Common myeloid progenitor, CD34-positive (primary cell): ENCODE results near the gene CLHC1.
A peak's percentile ranks its signal among the peaks of the same experiment; 100 is the strongest.

Experiments used
- CTCF ChIA-PET: fragments of 350-600 bp; sonication (Branson Sonifier 250); formaldehyde crosslinking; loops from one replicate; lab custom pipeline; 2021; ENCODE audit warnings: antibody characterized with exemption; lab: Charles Lee
- POLR2A ChIA-PET: fragments of 350-600 bp; sonication (Branson Sonifier 250); formaldehyde crosslinking; loops from one replicate; lab custom pipeline; 2021; ENCODE audit warnings: antibody characterized with exemption; lab: Charles Lee
- DNase-seq, 3 donors: peaks; one replicate each; pipeline versions ENCODE4 v3.0.0 to v3.0.0-alpha.2; 2013
- H3K27ac ChIP-seq, 2 experiments: 1 replicate in 1 of 2; 2 replicates in 1 of 2; pipeline ENCODE4 v1.7.0; 2013; ENCODE audit warnings: inconsistent platforms in 2 of 2, low read length in 2 of 2, mild to moderate bottlenecking in 2 of 2, low read depth in 1 of 2, moderate library complexity in 1 of 2; ENCODE audit not compliant: severe bottlenecking in 2 of 2, insufficient read depth in 1 of 2, poor library complexity in 1 of 2
- H3K27me3 ChIP-seq, 5 experiments: replicated peaks in 2 of 5; 1 replicate in 3 of 5; 2 replicates in 2 of 5; pipeline versions ENCODE4 v1.6.1 to v1.7.0; 2013; ENCODE audit warnings: low read length in 4 of 5, mild to moderate bottlenecking in 2 of 5, moderate library complexity in 2 of 5, inconsistent platforms in 1 of 5; ENCODE audit not compliant: insufficient read depth in 5 of 5, control insufficient read depth in 4 of 5
- H3K36me3 ChIP-seq, 4 experiments: 1 replicate in 2 of 4; 2 replicates in 2 of 4; pipeline versions ENCODE4 v1.6.1 to v1.7.0; 2013; ENCODE audit warnings: low read length in 3 of 4, control low read depth in 1 of 4, mild to moderate bottlenecking in 1 of 4; ENCODE audit not compliant: control insufficient read depth in 4 of 4, insufficient read depth in 4 of 4
- H3K4me1 ChIP-seq, 4 experiments: 1 replicate in 3 of 4; 2 replicates in 1 of 4; pipeline versions ENCODE4 v1.6.1 to v1.7.1; 2013; ENCODE audit warnings: low read length in 3 of 4, mild to moderate bottlenecking in 3 of 4, control low read depth in 1 of 4, inconsistent platforms in 1 of 4, moderate library complexity in 1 of 4; ENCODE audit not compliant: control insufficient read depth in 4 of 4, insufficient read depth in 4 of 4; ENCODE audit errors: control extremely low read depth in 1 of 4
- H3K4me3 ChIP-seq, 7 experiments: 1 replicate in 4 of 7; 2 replicates in 3 of 7; pipeline versions ENCODE4 v1.5.1 to v1.7.0; 2013; ENCODE audit warnings: mild to moderate bottlenecking in 7 of 7, low read length in 6 of 7, moderate library complexity in 6 of 7, inconsistent platforms in 2 of 7, low read depth in 2 of 7, control low read depth in 1 of 7; ENCODE audit not compliant: insufficient read depth in 4 of 7, control insufficient read depth in 1 of 7; ENCODE audit errors: extremely low read depth in 1 of 7
- H3K9me3 ChIP-seq, 5 experiments: 1 replicate in 4 of 5; 2 replicates in 1 of 5; pipeline versions ENCODE4 v1.6.1 to v1.7.1; 2013; ENCODE audit warnings: low read length in 4 of 5, mild to moderate bottlenecking in 2 of 5, inconsistent platforms in 1 of 5, low read depth in 1 of 5, moderate library complexity in 1 of 5; ENCODE audit not compliant: control insufficient read depth in 4 of 5, insufficient read depth in 2 of 5; ENCODE audit errors: control extremely low read depth in 1 of 5
- WGBS: methylation state at CpG from one replicate; pipeline ENCODE4 v1.1.5; 2013; ENCODE audit not compliant: insufficient coverage; 5-methylcytosine and 5-hydroxymethylcytosine counted together

Gene CLHC1

DNA sequence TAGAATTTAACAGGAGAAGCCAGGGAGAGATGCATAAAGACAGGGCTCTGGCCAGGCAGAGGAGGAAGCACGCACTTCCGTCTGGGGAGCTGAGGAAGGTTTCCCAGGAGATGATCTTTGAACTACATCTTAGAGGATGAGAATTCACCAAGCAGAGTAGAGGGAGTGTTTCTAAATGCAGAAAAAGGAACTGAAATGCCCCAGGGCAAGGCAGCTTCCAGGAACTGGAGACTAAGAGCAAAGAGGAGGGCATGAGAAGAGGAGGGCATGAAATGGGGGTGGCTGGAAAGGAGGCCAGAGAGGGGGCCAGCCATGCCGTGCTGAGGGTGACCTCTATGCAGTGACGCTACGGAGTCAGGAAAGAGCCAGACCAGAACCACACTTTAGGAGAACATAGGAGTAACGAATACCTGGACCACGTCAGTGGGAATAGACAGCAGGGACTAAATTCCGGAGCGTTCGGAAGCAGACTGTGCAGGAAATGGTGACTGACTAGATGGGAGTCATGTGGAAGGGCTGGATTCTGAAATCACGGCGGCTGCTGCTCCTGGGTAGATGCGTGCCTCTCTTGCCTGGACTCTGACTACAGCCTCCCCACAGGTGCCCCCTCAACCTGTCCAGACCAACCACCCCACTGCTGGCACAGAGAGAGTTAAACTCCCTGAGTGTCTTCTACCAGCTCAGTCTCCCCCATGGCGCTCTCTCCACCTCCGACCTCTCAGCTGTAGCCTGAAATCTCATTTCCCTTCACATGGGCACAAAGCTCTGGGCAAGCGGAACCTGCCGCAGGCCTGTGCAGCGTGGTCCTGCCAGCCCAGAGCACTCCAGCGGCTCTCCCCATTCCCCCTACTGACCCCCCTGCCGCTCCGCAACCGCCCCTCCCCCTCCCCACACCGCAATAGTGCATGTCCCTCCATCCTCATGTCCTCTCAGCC, 94.8 kb downstream of the CLHC1 start:
- peaks cover 26 to 69% (median 48%) of the 10 kb centered on the region in 4 experiments for H3K4me1 ChIP-seq
- H3K9me3 ChIP-seq = no peaks in the 10 kb centered on the region
- no peaks in the 10 kb centered on the region for H3K36me3 ChIP-seq
- H3K4me3 ChIP-seq = no peak overlapping the region
- ChIA-PET CTCF (interaction anchor here (0.6 to 3.0 kb wide), 12 partner anchors 10 to 138 kb away, joined by 3 to 10 read pairs (median 3); no protein-coding TSS in a partner anchor), POLR2A (no interaction called here)
- no peaks in the 10 kb centered on the region for H3K27me3 ChIP-seq
- H3K27ac ChIP-seq = peak overlapping the region in 1 of 2 experiments; percentile 41
- WGBS = 79% methylated on average over 16 of the region's 23 CpGs
- no peak for DNase-seq

DNA sequence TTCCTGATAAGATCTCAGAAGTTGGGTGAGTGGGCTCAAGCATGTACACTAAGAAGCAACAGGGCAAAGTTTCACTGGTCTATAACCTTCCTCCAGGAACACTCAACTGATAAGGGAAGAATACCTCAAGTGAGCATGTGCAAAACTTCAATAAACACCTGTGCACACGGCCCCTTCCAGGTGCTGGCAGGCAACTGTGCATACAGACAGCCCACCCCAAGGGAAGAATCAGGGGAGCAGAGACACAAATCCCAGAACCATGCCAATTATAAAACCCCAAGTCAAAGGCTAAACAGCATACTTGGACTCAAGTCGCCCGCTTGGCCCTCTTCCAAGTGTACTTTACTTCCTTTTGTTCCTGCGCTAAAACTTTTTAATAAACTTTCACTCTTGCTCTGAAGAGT, 96.0 kb downstream of the CLHC1 start:
- peak in 2 of 3 donors; percentile 37 to 48 for DNase-seq
- H3K36me3 ChIP-seq = no peaks in the 10 kb centered on the region
- CTCF ChIA-PET = interaction anchor here (0.7 to 1.6 kb wide), 4 partner anchors 20 to 34 kb away, joined by 3 to 4 read pairs (median 3); no protein-coding TSS in a partner anchor
- WGBS = 87% methylated on average over 4 of the region's 4 CpGs
- no peaks in the 10 kb centered on the region for H3K27me3 ChIP-seq
- no peak overlapping the region for H3K27ac ChIP-seq
- no peak overlapping the region for H3K4me3 ChIP-seq
- POLR2A ChIA-PET = no interaction called here
- no peaks in the 10 kb centered on the region for H3K9me3 ChIP-seq
- peaks cover 24 to 64% (median 46%) of the 10 kb centered on the region in 4 experiments for H3K4me1 ChIP-seq

DNA sequence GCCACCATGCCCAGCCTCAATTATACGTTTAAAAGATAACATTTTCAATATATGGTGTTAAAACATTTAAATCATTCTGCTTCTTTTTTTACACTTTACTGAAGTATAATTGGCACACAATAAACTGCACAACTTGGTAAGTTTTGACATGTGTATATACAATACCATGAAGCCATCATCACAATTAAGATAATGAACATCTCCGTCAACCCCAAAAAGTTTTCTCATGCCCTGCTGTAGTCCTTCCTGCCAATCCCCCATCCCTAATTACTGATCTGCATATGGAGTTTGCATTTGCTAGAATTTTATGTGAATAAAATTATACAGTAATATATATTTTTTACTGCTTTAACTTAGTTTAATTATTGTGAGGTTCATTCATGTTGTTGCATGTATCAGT, 96.6 kb downstream of the CLHC1 start:
- no peaks in the 10 kb centered on the region for H3K27me3 ChIP-seq
- 100% methylated on average over 1 of the region's 2 CpGs for WGBS
- H3K9me3 ChIP-seq = no peaks in the 10 kb centered on the region
- H3K4me3 ChIP-seq = no peak overlapping the region
- POLR2A ChIA-PET = no interaction called here
- CTCF ChIA-PET = interaction anchor here (0.7 to 1.4 kb wide), 2 partner anchors 21 to 28 kb away, joined by 3 to 4 read pairs; no protein-coding TSS in a partner anchor
- DNase-seq = no peak
- H3K4me1 ChIP-seq = peaks cover 20 to 58% (median 44%) of the 10 kb centered on the region in 4 experiments
- H3K27ac ChIP-seq = no peak overlapping the region
- H3K36me3 ChIP-seq = no peaks in the 10 kb centered on the region

DNA sequence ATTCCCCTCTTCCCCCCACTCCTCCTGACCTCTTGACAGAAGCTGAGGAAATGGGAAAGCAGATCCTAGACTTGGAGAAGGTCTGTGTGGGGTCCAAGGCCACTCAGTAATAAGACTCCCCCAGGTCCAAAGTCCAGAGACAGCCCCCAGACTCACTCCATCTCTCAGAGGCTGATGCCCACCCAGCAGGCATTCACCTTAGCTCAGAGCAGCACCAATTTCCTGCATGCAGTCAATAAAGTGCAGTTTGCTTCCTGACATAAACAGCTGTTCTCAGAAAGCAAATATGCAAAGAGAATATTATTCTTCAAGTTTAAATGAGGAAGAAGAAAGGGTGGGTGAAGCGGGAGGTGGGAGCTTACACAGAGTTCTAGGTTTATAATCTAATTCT, 97.8 kb downstream of the CLHC1 start:
- POLR2A ChIA-PET = interaction anchor here (0.6 kb wide), 1 partner anchor 32 kb away, joined by 3 read pairs; no protein-coding TSS in a partner anchor
- peaks cover 20 to 52% (median 42%) of the 10 kb centered on the region in 4 experiments for H3K4me1 ChIP-seq
- peak overlapping the region in 3 of 7 experiments; percentile 37 to 75 (median 55) for H3K4me3 ChIP-seq
- H3K27ac ChIP-seq = peak overlapping the region; percentile 1 to 87
- no peaks in the 10 kb centered on the region for H3K27me3 ChIP-seq
- peak in 2 of 3 donors; percentile 73 to 83 for DNase-seq
- CTCF ChIA-PET = interaction anchor here (0.9 to 1.9 kb wide), 6 partner anchors 10 to 119 kb away, joined by 3 to 7 read pairs (median 3); no protein-coding TSS in a partner anchor
- no peaks in the 10 kb centered on the region for H3K36me3 ChIP-seq
- WGBS = 13% methylated on average over 1 of the region's 1 CpG
- no peaks in the 10 kb centered on the region for H3K9me3 ChIP-seq

DNA sequence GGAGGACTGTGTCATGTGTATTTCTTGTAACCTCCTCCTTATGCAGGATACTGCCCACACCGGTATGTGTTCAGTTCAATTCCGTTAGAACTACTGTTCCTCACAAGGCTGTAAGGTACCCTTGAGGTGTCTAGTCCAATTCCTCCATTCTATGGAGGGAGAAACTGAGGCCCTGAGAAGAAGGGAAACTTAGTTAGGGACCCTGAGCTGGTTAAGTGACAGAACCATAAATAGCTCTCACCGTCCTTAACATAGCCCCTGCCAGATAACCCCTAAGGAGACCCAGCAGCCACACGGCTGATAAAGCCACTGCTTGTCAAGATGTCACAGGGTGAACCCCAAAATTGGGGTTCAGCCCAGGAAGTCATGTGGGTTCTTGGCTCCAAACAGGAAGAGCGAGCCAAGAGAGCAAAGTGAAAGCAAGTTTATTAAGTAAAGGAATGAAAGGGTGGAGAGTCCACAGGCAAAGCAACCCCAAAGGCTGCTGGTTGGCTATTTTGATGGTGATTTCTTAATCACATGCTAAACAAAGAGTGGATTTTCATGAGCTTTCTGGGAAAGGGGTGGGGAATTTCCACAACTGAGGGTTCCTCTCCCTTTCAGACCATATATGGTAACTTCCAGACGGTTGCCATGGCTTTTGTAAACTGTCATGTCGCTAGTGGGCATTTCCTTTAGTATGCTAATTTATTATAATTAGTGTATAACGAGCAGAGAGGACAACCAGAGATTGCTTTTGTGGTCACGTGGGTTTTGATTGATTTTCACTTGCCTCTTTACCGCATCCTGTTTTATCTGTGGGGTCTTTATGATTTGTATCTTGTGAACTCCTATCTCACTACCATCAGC, 98.4 kb downstream of the CLHC1 start:
- no peaks in the 10 kb centered on the region for H3K36me3 ChIP-seq
- CTCF ChIA-PET = interaction anchor here (0.7 to 1.9 kb wide), 8 partner anchors 9 to 118 kb away, joined by 3 to 7 read pairs (median 3); no protein-coding TSS in a partner anchor
- POLR2A ChIA-PET = no interaction called here
- DNase-seq = peak; percentile 80 to 95 (median 95)
- H3K4me3 ChIP-seq = peak overlapping the region in 6 of 7 experiments; percentile 51 to 75 (median 55)
- no peaks in the 10 kb centered on the region for H3K9me3 ChIP-seq
- H3K27ac ChIP-seq = peak overlapping the region; percentile 69 to 87
- peaks cover 20 to 52% (median 41%) of the 10 kb centered on the region in 4 experiments for H3K4me1 ChIP-seq
- 0% methylated on average over 3 of the region's 10 CpGs for WGBS
- no peaks in the 10 kb centered on the region for H3K27me3 ChIP-seq

DNA sequence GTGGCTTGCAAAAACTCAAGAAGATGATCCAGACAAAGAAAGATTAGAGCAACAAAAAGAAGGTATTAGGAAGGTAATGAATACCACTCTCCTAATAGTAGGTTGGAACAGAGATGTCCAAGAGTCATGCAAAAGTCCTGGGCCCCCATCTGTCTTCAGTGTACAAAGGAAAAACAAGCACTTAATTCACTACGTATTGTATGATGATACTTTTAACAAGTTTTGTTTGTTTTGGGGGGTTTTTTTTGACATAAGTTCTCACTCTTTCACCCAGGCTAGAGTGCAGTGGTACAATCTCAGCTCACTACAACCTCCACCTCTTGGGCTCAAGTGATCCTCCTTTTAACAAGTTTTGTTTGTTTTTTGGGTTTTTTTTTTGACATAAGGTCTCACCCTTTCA, 101.2 kb downstream of the CLHC1 start:
- Histone ChIP-seq H3K9me3 (no peaks in the 10 kb centered on the region), H3K4me3 (no peak overlapping the region), H3K27me3 (no peaks in the 10 kb centered on the region), H3K36me3 (no peaks in the 10 kb centered on the region), H3K27ac (no peak overlapping the region), H3K4me1 (peaks cover 15 to 25% (median 22%) of the 10 kb centered on the region in 4 experiments)
- POLR2A ChIA-PET = no interaction called here
- DNase-seq = no peak
- CTCF ChIA-PET = interaction anchor here (1.4 kb wide), 1 partner anchor 14 kb away, joined by 3 read pairs; no protein-coding TSS in a partner anchor
- WGBS = no CpG with 5 or more reads among the region's 1 CpG
